Hematopoietic multipotent progenitor cell treated with erythropoietin and hydrocortisone succinate and interleukin-3 and kit ligand, for 17 days (in vitro differentiated cells): ENCODE data around the gene BLACAT1.
"Not testable (repeated sequence)": the region's sequence is repeated elsewhere in the genome, so short reads cannot be mapped to it uniquely, and the experiment has no call there.

ENCODE experiments used
- DNase-seq: peaks from one replicate; pipeline ENCODE4 v3.0.0-alpha.2; 2015; ENCODE audit warnings: low spot score

The BLACAT1 gene

GRCh38 chr1:205410581-205411298, 45.1 kb downstream of the BLACAT1 start:
- DNase-seq = no peak

GRCh38 chr1:205407970-205408369, 47.9 kb downstream of the BLACAT1 start:
- DNase-seq = no peak

GRCh38 chr1:205406252-205406651, 49.6 kb downstream of the BLACAT1 start:
- not testable (repeated sequence) for DNase-seq
